CD14-positive monocyte (primary cell): ENCODE results near the gene ADAM23. TPM values are rescaled to one million over a fixed set of nuclear protein-coding genes. Genes with fewer than 3 reads are reported as not detected.

Experiments
- DNase-seq, 3 donors: peaks; one replicate each; pipeline ENCODE4 v3.0.0-alpha.2; 2011 to 2022
- H2AFZ ChIP-seq: 2 replicates; pipeline ENCODE4 v1.6.0; 2012; ENCODE audit warnings: mild to moderate bottlenecking, low read depth, low read length, inconsistent platforms; ENCODE audit not compliant: insufficient read depth, poor library complexity, severe bottlenecking
- H3K27ac ChIP-seq, 2 donors: 1 replicate in 1 of 2; 2 replicates in 1 of 2; pipeline ENCODE4 v1.5.1; 2012 to 2013; ENCODE audit warnings: low read length in 2 of 2, control low read depth in 1 of 2, inconsistent platforms in 1 of 2, low read depth in 1 of 2, mild to moderate bottlenecking in 1 of 2
- H3K27me3 ChIP-seq, 2 donors: one replicate each; pipeline versions ENCODE4 v1.6.0 to v1.6.1; 2011 to 2013; ENCODE audit warnings: low read length in 2 of 2; ENCODE audit not compliant: control insufficient read depth in 2 of 2, insufficient read depth in 2 of 2
- H3K36me3 ChIP-seq, 2 donors: replicated peaks in 1 of 2; 1 replicate in 1 of 2; 2 replicates in 1 of 2; pipeline versions ENCODE4 v1.5.1 to v1.6.1; 2012 to 2013; ENCODE audit warnings: low read length in 2 of 2, control low read depth in 1 of 2, inconsistent platforms in 1 of 2, mild to moderate bottlenecking in 1 of 2; ENCODE audit not compliant: insufficient read depth in 2 of 2, control insufficient read depth in 1 of 2
- H3K4me1 ChIP-seq, 2 donors: 1 replicate in 1 of 2; 2 replicates in 1 of 2; pipeline versions ENCODE4 v1.5.1 to v1.6.1; 2012 to 2013; ENCODE audit warnings: low read length in 2 of 2, control low read depth in 1 of 2, inconsistent platforms in 1 of 2, mild to moderate bottlenecking in 1 of 2, moderate library complexity in 1 of 2; ENCODE audit not compliant: insufficient read depth in 2 of 2, control insufficient read depth in 1 of 2
- H3K4me2 ChIP-seq: replicated peaks from 2 replicates; pipeline ENCODE3; 2012; ENCODE audit warnings: low read length, moderate library complexity, mild to moderate bottlenecking; ENCODE audit not compliant: poor library complexity, severe bottlenecking; ENCODE audit errors: extremely low read depth
- H3K4me3 ChIP-seq, 3 experiments: fragments of 200-600 bp in 1 of 3; sonication (generic) in 1 of 3; replicated peaks in 1 of 3; 1 replicate in 2 of 3; 2 replicates in 1 of 3; pipeline ENCODE4 v1.5.1; 2011 to 2013; ENCODE audit warnings: low read length in 3 of 3, mild to moderate bottlenecking in 3 of 3, control low read depth in 2 of 3, low read depth in 2 of 3, inconsistent platforms in 1 of 3, moderate library complexity in 1 of 3
- H3K79me2 ChIP-seq: 2 replicates; pipeline ENCODE4 v1.6.0; 2012; ENCODE audit warnings: mild to moderate bottlenecking, control low read depth, inconsistent platforms, low read length, moderate library complexity; ENCODE audit not compliant: insufficient read depth
- H3K9ac ChIP-seq: 2 replicates; pipeline ENCODE4 v1.6.0; 2017; ENCODE audit warnings: low read length, mild to moderate bottlenecking; ENCODE audit not compliant: insufficient read depth, poor library complexity, severe bottlenecking
- H3K9me3 ChIP-seq, 2 donors: replicated peaks in 1 of 2; 1 replicate in 1 of 2; 2 replicates in 1 of 2; pipeline versions ENCODE4 v1.5.1 to v1.6.1; 2012 to 2013; ENCODE audit warnings: low read length in 2 of 2, control low read depth in 1 of 2; ENCODE audit not compliant: control insufficient read depth in 1 of 2, insufficient read depth in 1 of 2
- H4K20me1 ChIP-seq: 2 replicates; pipeline ENCODE4 v1.6.0; 2012; ENCODE audit warnings: mild to moderate bottlenecking, low read length, control low read depth, moderate library complexity; ENCODE audit not compliant: insufficient read depth
- H3K27ac Mint-ChIP-seq, 7 donors: one replicate each; pipeline ENCODE4 v1.8.0; 2020; ENCODE audit warnings: mild to moderate bottlenecking in 7 of 7, mixed read lengths in 7 of 7, moderate library complexity in 6 of 7, inconsistent platforms in 2 of 7
- H3K27me3 Mint-ChIP-seq, 3 donors: one replicate each; pipeline ENCODE4 v1.8.0; 2021 to 2022; ENCODE audit warnings: low read depth in 3 of 3, mild to moderate bottlenecking in 3 of 3, mixed read lengths in 3 of 3, moderate library complexity in 3 of 3, inconsistent platforms in 1 of 3
- H3K36me3 Mint-ChIP-seq, 2 donors: one replicate each; pipeline ENCODE4 v1.8.0; 2020; ENCODE audit warnings: mixed read lengths in 2 of 2, inconsistent platforms in 1 of 2, mild to moderate bottlenecking in 1 of 2
- H3K4me1 Mint-ChIP-seq: one replicate; pipeline ENCODE4 v1.8.0; 2020; ENCODE audit warnings: mild to moderate bottlenecking, mixed read lengths
- H3K4me3 Mint-ChIP-seq, 2 donors: one replicate each; pipeline ENCODE4 v1.8.0; 2020; ENCODE audit warnings: mild to moderate bottlenecking in 2 of 2, mixed read lengths in 2 of 2, moderate library complexity in 1 of 2
- H3K9me3 Mint-ChIP-seq, 7 donors: one replicate each; pipeline ENCODE4 v1.8.0; 2020 to 2022; ENCODE audit warnings: mixed read lengths in 7 of 7, mild to moderate bottlenecking in 6 of 7, moderate library complexity in 6 of 7, inconsistent platforms in 2 of 7
- WGBS: methylation state at CpG from one replicate; pipeline ENCODE4 v1.1.5; 2013; ENCODE audit warnings: missing lambda C conversion rate; ENCODE audit not compliant: insufficient coverage; 5-methylcytosine and 5-hydroxymethylcytosine counted together
- intact Hi-C, 2 donors: fragments of 100-400 bp; cut with micrococcal nuclease; formaldehyde crosslinking; loops; one replicate each; pipeline versions ENCODE4 v1.15.0 to v1.15.1; 2023
- polyA plus RNA-seq, 3 donors: library from polyadenylated mRNA; depleted of rRNA in 1 of 3; unstranded in 2 of 3; stranded (reverse) in 1 of 3; fragments of 300-500 nt in 2 of 3; fragments of >200 nt in 1 of 3; fragmentation: Illumina TruSeq in 2 of 3; gene quantifications; 1 replicate in 2 of 3; 2 replicates in 1 of 3; pipeline ENCODE4 v1.2.3, GENCODE V29; 2012 to 2021
- TF ChIP-seq, protein P1 (sequence below): fragments of 200-600 bp; IDR thresholded peaks from one replicate; pipeline ENCODE4 v1.8.0; 2022; ENCODE audit warnings: antibody characterized with exemption, mild to moderate bottlenecking

The ADAM23 gene
- polyA plus RNA-seq, 3 donors, result not detected

GRCh38 chr2:206480620-206481019 lies 37.3 kb downstream of the ADAM23 start:
- Mint-ChIP-seq H3K27ac (no peak overlapping the region), H3K27me3 (peaks cover 0 to 1% (median 1%) of the 10 kb centered on the region in 3 donors), H3K9me3 (peaks cover 0 to 8% (median 5%) of the 10 kb centered on the region in 7 donors), H3K4me3 (no peak overlapping the region), H3K4me1 (no peaks in the 10 kb centered on the region), H3K36me3 (no peaks in the 10 kb centered on the region)
- Histone ChIP-seq H3K27ac (no peak overlapping the region), H3K27me3 (no peaks in the 10 kb centered on the region), H3K4me1 (no peaks in the 10 kb centered on the region), H3K9me3 (no peaks in the 10 kb centered on the region), H3K36me3 (no peaks in the 10 kb centered on the region), H4K20me1 (no peaks in the 10 kb centered on the region), H3K79me2 (no peaks in the 10 kb centered on the region), H3K9ac (no peak overlapping the region), H3K4me3 (no peak overlapping the region), H2AFZ (no peak overlapping the region), H3K4me2 (no peak overlapping the region)
- 100% methylated on average over 1 of the region's 4 CpGs for WGBS
- no peak for DNase-seq
- TF ChIP-seq, protein P1, sequence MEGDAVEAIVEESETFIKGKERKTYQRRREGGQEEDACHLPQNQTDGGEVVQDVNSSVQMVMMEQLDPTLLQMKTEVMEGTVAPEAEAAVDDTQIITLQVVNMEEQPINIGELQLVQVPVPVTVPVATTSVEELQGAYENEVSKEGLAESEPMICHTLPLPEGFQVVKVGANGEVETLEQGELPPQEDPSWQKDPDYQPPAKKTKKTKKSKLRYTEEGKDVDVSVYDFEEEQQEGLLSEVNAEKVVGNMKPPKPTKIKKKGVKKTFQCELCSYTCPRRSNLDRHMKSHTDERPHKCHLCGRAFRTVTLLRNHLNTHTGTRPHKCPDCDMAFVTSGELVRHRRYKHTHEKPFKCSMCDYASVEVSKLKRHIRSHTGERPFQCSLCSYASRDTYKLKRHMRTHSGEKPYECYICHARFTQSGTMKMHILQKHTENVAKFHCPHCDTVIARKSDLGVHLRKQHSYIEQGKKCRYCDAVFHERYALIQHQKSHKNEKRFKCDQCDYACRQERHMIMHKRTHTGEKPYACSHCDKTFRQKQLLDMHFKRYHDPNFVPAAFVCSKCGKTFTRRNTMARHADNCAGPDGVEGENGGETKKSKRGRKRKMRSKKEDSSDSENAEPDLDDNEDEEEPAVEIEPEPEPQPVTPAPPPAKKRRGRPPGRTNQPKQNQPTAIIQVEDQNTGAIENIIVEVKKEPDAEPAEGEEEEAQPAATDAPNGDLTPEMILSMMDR, result no peak
- intact Hi-C loops, result no loop called here

GRCh38 chr2:206481056-206481455 lies 37.7 kb downstream of the ADAM23 start:
- no peak overlapping the region for H3K4me3 ChIP-seq
- no peaks in the 10 kb centered on the region for H3K4me1 Mint-ChIP-seq
- WGBS, result no CpG with 5 or more reads among the region's 3 CpGs
- no peak for DNase-seq
- no peaks in the 10 kb centered on the region for H4K20me1 ChIP-seq
- intact Hi-C loops, result no loop called here
- no peaks in the 10 kb centered on the region for H3K36me3 ChIP-seq
- H3K27me3 Mint-ChIP-seq, result peaks cover 0 to 2% (median 1%) of the 10 kb centered on the region in 3 donors
- H3K79me2 ChIP-seq, result no peaks in the 10 kb centered on the region
- TF ChIP-seq, protein P1, result no peak
- H3K9me3 Mint-ChIP-seq, result peaks cover 0 to 8% (median 5%) of the 10 kb centered on the region in 7 donors
- no peak overlapping the region for H3K27ac Mint-ChIP-seq
- H3K27me3 ChIP-seq, result no peaks in the 10 kb centered on the region
- no peaks in the 10 kb centered on the region for H3K36me3 Mint-ChIP-seq
- H3K27ac ChIP-seq, result no peak overlapping the region
- H3K4me2 ChIP-seq, result no peak overlapping the region
- no peaks in the 10 kb centered on the region for H3K4me1 ChIP-seq
- no peak overlapping the region for H3K4me3 Mint-ChIP-seq
- H3K9ac ChIP-seq, result no peak overlapping the region
- H3K9me3 ChIP-seq, result no peaks in the 10 kb centered on the region
- no peak overlapping the region for H2AFZ ChIP-seq
